ENCODE results near the gene COPG1. TPM values are rescaled to one million over a fixed set of nuclear protein-coding genes. Genes with fewer than 3 reads are reported as not detected.
"Not testable (repeated sequence)": the region's sequence is repeated elsewhere in the genome, so short reads cannot be mapped to it uniquely, and the experiment has no call there.

The COPG1 gene
- polyA plus RNA-seq, 1 of the 3 experiments (the other 2 are of a cell fraction): 114 TPM

DNA sequence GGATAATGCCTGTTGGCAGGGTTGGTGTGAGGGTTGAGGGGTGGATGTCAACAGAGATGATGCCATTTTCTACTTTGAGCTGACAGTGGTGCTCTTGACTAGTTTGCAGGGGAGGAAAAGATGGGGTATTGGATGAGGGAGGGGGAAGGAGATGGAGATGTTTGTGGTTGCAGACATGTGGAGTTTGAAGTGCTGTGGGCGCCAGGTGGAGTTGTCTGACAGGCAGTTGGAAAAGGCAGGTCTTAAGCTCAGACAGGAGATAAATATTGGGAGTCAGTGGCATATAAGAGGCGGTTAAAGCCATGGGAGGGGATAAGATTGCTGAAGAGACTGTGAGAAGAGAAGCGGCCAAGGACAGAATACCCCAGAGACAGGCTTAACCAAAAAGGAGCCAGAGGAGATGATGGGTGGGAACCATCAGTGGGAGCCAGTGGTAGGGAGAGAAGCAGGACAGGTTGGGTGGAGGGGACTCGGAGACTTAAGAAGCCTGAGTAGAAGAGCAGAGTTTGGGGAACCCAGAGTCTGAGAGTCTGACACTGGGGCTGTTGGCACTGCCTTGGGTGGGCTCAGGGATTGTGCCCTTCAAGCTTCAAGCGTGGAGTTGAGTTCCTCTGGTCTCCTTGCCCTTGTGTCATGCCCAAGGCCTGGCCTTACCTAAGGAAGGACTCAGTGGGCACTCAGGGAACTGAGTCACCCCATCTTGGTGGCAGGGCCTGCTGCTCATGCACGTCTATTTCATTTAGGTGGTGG, 13.9 kb downstream of the COPG1 start:
- Histone ChIP-seq H3F3A (replicated peaks; ENCODE audit: insufficient read depth) (peaks cover 5% of the 10 kb centered on the region), H3K9me2 (no peaks in the 10 kb centered on the region), H3K79me2 (ENCODE audit: insufficient read depth) (peaks cover 16% of the 10 kb centered on the region; the same call in 1 of the 2 replicates), H3K9me3 (no peaks in the 10 kb centered on the region), H3K9ac (no peak overlapping the region), H3K4me1 (ENCODE audit: control insufficient read depth in 1 of 2, insufficient read depth in 2 of 2, low read depth in 1 of 2, low read length in 1 of 2) (no peaks in the 10 kb centered on the region), H2AFZ (ENCODE audit: low read depth) (no peak overlapping the region), H3K36me3 (replicated peaks in 1 of 2; ENCODE audit: control insufficient read depth in 1 of 2, insufficient read depth in 2 of 2, low read length in 1 of 2) (peaks cover 66 to 77% of the 10 kb centered on the region in 2 experiments), H3K27ac (ENCODE audit: low read depth in 2 of 2, low read length in 1 of 2) (no peak overlapping the region), H3K27me3 (ENCODE audit: insufficient read depth) (no peaks in the 10 kb centered on the region), H3K4me3 (ENCODE audit: low read depth in 2 of 2, low read length in 1 of 2) (no peak overlapping the region), H4K20me1 (ENCODE audit: insufficient read depth) (peaks cover 9% of the 10 kb centered on the region; the same call in 1 of the 2 replicates), H3K4me2 (no peak overlapping the region)
- CTCF ChIA-PET: interaction anchor here (0.6 kb wide), 1 partner anchor 601 kb away, joined by 3 read pairs; no protein-coding TSS in a partner anchor
- POLR2A ChIA-PET: interaction anchor here (0.6 to 1.2 kb wide), 2 partner anchors 14 to 165 kb away, joined by 3 to 4 read pairs; partner anchors contain the start of genes COPG1 and EFCAB12
- DNase-seq: no peak
- TF ChIP-seq, protein P1, sequence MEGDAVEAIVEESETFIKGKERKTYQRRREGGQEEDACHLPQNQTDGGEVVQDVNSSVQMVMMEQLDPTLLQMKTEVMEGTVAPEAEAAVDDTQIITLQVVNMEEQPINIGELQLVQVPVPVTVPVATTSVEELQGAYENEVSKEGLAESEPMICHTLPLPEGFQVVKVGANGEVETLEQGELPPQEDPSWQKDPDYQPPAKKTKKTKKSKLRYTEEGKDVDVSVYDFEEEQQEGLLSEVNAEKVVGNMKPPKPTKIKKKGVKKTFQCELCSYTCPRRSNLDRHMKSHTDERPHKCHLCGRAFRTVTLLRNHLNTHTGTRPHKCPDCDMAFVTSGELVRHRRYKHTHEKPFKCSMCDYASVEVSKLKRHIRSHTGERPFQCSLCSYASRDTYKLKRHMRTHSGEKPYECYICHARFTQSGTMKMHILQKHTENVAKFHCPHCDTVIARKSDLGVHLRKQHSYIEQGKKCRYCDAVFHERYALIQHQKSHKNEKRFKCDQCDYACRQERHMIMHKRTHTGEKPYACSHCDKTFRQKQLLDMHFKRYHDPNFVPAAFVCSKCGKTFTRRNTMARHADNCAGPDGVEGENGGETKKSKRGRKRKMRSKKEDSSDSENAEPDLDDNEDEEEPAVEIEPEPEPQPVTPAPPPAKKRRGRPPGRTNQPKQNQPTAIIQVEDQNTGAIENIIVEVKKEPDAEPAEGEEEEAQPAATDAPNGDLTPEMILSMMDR (IDR thresholded peaks at IDR 0.05): no peak
- no peak for TF ChIP-seq GATA2 (CRISPR knock-in tag; IDR thresholded peaks at IDR 0.05)
- TF ChIP-seq RXRA (IDR thresholded peaks at IDR 0.05; ENCODE audit: borderline replicate concordance, low read depth): no peak
- TF ChIP-seq JUND (IDR thresholded peaks at IDR 0.05): no peak
- no peak for TF ChIP-seq TAF1 (IDR thresholded peaks at IDR 0.05; ENCODE audit: borderline replicate concordance, low read depth, low read length)
- whole genome bisulfite sequencing (ENCODE audit: low lambda C conversion rate): 95% methylated on average over 4 of the region's 6 CpGs

DNA sequence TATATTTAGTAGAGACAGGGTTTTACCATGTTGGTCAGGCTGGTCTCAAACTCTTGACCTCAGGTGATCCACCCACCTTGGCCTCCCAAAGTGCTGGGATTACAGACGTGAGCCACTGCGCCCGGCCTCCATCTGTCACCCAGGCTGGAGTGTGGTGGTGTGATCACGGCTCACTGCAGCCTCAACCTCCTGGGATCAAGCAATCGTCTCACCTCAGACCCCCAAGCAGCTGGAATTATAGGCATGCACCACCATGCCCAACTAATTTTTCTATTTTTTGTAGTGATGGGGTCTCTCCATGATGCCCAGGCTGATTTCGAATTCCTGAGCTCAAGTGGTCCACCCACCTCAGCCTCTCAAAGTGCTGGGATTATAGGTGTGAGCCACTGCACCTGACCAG, 15.6 kb downstream of the COPG1 start:
- DNase-seq; H2AFZ ChIP-seq (ENCODE audit: low read depth); H3K27me3 ChIP-seq (ENCODE audit: insufficient read depth); H3K4me2 ChIP-seq; POLR2A ChIA-PET; H3K9me3 ChIP-seq; H3F3A ChIP-seq (replicated peaks; ENCODE audit: insufficient read depth); H3K4me3 ChIP-seq (ENCODE audit: low read depth in 2 of 2, low read length in 1 of 2); H4K20me1 ChIP-seq (ENCODE audit: insufficient read depth); H3K9ac ChIP-seq; H3K27ac ChIP-seq (ENCODE audit: low read depth in 2 of 2, low read length in 1 of 2); H3K9me2 ChIP-seq; H3K4me1 ChIP-seq (ENCODE audit: control insufficient read depth in 1 of 2, insufficient read depth in 2 of 2, low read depth in 1 of 2, low read length in 1 of 2): not testable (repeated sequence)
- CTCF ChIA-PET: interaction anchor here (0.9 to 2.0 kb wide), 3 partner anchors 14 to 295 kb away, joined by 3 to 6 read pairs (median 4); no protein-coding TSS in a partner anchor
- H3K36me3 ChIP-seq (replicated peaks in 1 of 2; ENCODE audit: control insufficient read depth in 1 of 2, insufficient read depth in 2 of 2, low read length in 1 of 2): peaks cover 76 to 77% of the 10 kb centered on the region in 2 experiments
- 92% methylated on average over 6 of the region's 6 CpGs for WGBS (ENCODE audit: low lambda C conversion rate)
- peaks cover 16% of the 10 kb centered on the region; the same call in 1 of the 2 replicates for H3K79me2 ChIP-seq (ENCODE audit: insufficient read depth)

DNA sequence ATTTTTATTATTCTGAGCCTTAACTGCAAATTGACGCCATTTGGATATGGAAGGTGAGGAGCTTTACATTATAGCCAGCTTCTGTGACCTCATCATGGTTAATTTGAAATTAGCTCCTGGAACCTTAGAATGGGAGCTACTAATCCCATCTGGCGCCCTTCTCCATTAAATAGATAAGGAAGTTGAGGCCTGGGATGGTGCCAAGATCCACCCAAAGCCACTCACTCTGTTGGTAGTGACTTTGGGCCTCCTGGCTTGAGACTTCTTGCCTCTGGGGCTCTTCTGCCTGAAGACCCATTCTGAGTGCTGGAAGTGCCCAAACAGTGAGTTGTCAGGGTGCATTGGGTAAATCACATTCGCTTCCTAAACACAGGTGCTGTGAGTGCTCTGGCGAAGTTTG, 17.2 kb downstream of the COPG1 start:
- POLR2A ChIA-PET: no interaction called here
- no peak for TF ChIP-seq YY1 (IDR thresholded peaks at IDR 0.05; ENCODE audit: low read depth)
- no peak for TF ChIP-seq TEAD4 (IDR thresholded peaks at IDR 0.05; ENCODE audit: borderline replicate concordance, insufficient read depth)
- no peak for TF ChIP-seq MXI1 (IDR thresholded peaks at IDR 0.05; ENCODE audit: low read depth, low read length)
- TF ChIP-seq, protein P2, sequence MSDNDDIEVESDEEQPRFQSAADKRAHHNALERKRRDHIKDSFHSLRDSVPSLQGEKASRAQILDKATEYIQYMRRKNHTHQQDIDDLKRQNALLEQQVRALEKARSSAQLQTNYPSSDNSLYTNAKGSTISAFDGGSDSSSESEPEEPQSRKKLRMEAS (IDR thresholded peaks at IDR 0.05; ENCODE audit: low read depth): no peak
- TF ChIP-seq, protein P3, sequence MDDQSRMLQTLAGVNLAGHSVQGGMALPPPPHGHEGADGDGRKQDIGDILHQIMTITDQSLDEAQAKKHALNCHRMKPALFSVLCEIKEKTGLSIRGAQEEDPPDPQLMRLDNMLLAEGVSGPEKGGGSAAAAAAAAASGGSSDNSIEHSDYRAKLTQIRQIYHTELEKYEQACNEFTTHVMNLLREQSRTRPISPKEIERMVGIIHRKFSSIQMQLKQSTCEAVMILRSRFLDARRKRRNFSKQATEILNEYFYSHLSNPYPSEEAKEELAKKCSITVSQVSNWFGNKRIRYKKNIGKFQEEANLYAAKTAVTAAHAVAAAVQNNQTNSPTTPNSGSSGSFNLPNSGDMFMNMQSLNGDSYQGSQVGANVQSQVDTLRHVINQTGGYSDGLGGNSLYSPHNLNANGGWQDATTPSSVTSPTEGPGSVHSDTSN (IDR thresholded peaks at IDR 0.05): no peak
- TF ChIP-seq CHD2 (IDR thresholded peaks at IDR 0.05; ENCODE audit: low read length, partially characterized antibody): no peak
- TF ChIP-seq, protein P4, sequence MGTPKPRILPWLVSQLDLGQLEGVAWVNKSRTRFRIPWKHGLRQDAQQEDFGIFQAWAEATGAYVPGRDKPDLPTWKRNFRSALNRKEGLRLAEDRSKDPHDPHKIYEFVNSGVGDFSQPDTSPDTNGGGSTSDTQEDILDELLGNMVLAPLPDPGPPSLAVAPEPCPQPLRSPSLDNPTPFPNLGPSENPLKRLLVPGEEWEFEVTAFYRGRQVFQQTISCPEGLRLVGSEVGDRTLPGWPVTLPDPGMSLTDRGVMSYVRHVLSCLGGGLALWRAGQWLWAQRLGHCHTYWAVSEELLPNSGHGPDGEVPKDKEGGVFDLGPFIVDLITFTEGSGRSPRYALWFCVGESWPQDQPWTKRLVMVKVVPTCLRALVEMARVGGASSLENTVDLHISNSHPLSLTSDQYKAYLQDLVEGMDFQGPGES (IDR thresholded peaks at IDR 0.05; ENCODE audit: low read depth, low read length): no peak
- no peak for TF ChIP-seq RXRA (IDR thresholded peaks at IDR 0.05; ENCODE audit: borderline replicate concordance, low read depth)
- TF ChIP-seq, protein P5, sequence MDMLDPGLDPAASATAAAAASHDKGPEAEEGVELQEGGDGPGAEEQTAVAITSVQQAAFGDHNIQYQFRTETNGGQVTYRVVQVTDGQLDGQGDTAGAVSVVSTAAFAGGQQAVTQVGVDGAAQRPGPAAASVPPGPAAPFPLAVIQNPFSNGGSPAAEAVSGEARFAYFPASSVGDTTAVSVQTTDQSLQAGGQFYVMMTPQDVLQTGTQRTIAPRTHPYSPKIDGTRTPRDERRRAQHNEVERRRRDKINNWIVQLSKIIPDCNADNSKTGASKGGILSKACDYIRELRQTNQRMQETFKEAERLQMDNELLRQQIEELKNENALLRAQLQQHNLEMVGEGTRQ (IDR thresholded peaks at IDR 0.05; ENCODE audit: borderline replicate concordance, low read depth, low read length): no peak
- peaks cover 76 to 78% of the 10 kb centered on the region in 2 experiments for H3K36me3 ChIP-seq (replicated peaks in 1 of 2; ENCODE audit: control insufficient read depth in 1 of 2, insufficient read depth in 2 of 2, low read length in 1 of 2)
- no peak overlapping the region for H3K4me2 ChIP-seq
- H3K4me3 ChIP-seq (ENCODE audit: low read depth in 2 of 2, low read length in 1 of 2): no peak overlapping the region
- WGBS (ENCODE audit: low lambda C conversion rate): 96% methylated on average over 3 of the region's 4 CpGs
- no peaks in the 10 kb centered on the region for H3K4me1 ChIP-seq (ENCODE audit: control insufficient read depth in 1 of 2, insufficient read depth in 2 of 2, low read depth in 1 of 2, low read length in 1 of 2)
- peaks cover 9% of the 10 kb centered on the region; the same call in 1 of the 2 replicates for H4K20me1 ChIP-seq (ENCODE audit: insufficient read depth)
- H3K79me2 ChIP-seq (ENCODE audit: insufficient read depth): peaks cover 16% of the 10 kb centered on the region; the same call in 1 of the 2 replicates
- H3K27ac ChIP-seq (ENCODE audit: low read depth in 2 of 2, low read length in 1 of 2): no peak overlapping the region
- H3F3A ChIP-seq (replicated peaks; ENCODE audit: insufficient read depth): peaks cover 7% of the 10 kb centered on the region
- DNase-seq: no peak
- CTCF ChIA-PET: interaction anchor here (1.4 to 2.4 kb wide), 2 partner anchors 21 to 50 kb away, joined by 4 to 6 read pairs; a partner anchor contains a TSS
- H3K27me3 ChIP-seq (ENCODE audit: insufficient read depth): no peaks in the 10 kb centered on the region
- H3K9me2 ChIP-seq: no peaks in the 10 kb centered on the region
- H2AFZ ChIP-seq (ENCODE audit: low read depth): no peak overlapping the region
- no peak overlapping the region for H3K9ac ChIP-seq
- no peaks in the 10 kb centered on the region for H3K9me3 ChIP-seq
